ENCODE results near the gene CCDC51.

GRCh38 chr3:48430708-48431101 lies 9.2 kb downstream of the CCDC51 start:
- TF ChIP-seq CTCF (IDR thresholded peaks at IDR 0.05) (no peak), POLR2AphosphoS5 (IDR thresholded peaks at IDR 0.05; ENCODE audit: insufficient read depth in 1 of 2, low read depth in 1 of 2) (no peak)
